ENCODE results near the gene CACNG5. TPM values are rescaled to one million over a fixed set of nuclear protein-coding genes. Genes with fewer than 3 reads are reported as not detected.

CACNG5 gene
- polyA plus RNA-seq, 3 donors: not detected

DNA sequence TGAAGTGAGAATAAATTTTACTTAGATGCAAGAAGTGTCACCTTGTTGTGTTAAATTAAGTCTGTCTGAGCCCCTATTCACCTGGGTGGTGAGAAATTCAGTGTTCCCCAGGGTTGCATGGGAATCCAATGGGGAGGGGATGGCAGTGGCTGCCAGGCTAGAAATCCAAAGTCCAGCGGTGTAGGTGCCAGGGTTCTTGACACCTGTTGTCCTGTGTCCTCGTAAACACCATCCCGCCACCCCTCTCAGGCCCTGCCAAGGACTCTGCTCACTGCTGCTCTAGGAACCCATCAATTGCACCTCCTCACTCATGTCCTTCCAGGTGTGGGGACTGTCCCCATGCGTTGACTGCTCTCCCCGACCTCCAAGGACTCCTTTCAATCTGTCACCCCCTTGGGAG lies 58.9 kb downstream of the CACNG5 start:
- H3K9me3 Mint-ChIP-seq: peaks cover 0 to 2% (median 0%) of the 10 kb centered on the region in 7 donors
- intact Hi-C loops (cut with micrococcal nuclease): no loop called here
- H4K20me1 ChIP-seq (ENCODE audit: insufficient read depth, low read length): no peaks in the 10 kb centered on the region
- H3K4me1 Mint-ChIP-seq: no peaks in the 10 kb centered on the region
- H3K9ac ChIP-seq (ENCODE audit: insufficient read depth, low read length, poor library complexity, severe bottlenecking): no peak overlapping the region
- H3K4me1 ChIP-seq (ENCODE audit: control insufficient read depth in 1 of 2, insufficient read depth in 2 of 2, low read length in 2 of 2): no peaks in the 10 kb centered on the region
- 95% methylated on average over 3 of the region's 5 CpGs for WGBS (ENCODE audit: insufficient coverage)
- no peak overlapping the region for H2AFZ ChIP-seq (ENCODE audit: insufficient read depth, low read depth, low read length, poor library complexity, severe bottlenecking)
- no peaks in the 10 kb centered on the region for H3K27me3 ChIP-seq (ENCODE audit: control insufficient read depth in 2 of 2, insufficient read depth in 2 of 2, low read length in 2 of 2)
- no peaks in the 10 kb centered on the region for H3K36me3 ChIP-seq (replicated peaks in 1 of 2; ENCODE audit: control insufficient read depth in 1 of 2, insufficient read depth in 2 of 2, low read length in 2 of 2)
- H3K4me3 ChIP-seq (replicated peaks in 1 of 3; ENCODE audit: low read depth in 2 of 3, low read length in 3 of 3): no peak overlapping the region
- H3K9me3 ChIP-seq (replicated peaks in 1 of 2; ENCODE audit: control insufficient read depth in 1 of 2, insufficient read depth in 1 of 2, low read length in 2 of 2): no peaks in the 10 kb centered on the region
- H3K4me2 ChIP-seq (replicated peaks; ENCODE audit: extremely low read depth, low read length, poor library complexity, severe bottlenecking): no peak overlapping the region
- H3K27me3 Mint-ChIP-seq (ENCODE audit: low read depth in 3 of 3): peaks cover 0 to 12% (median 6%) of the 10 kb centered on the region in 3 donors
- H3K27ac Mint-ChIP-seq: no peak overlapping the region
- TF ChIP-seq, protein P1, sequence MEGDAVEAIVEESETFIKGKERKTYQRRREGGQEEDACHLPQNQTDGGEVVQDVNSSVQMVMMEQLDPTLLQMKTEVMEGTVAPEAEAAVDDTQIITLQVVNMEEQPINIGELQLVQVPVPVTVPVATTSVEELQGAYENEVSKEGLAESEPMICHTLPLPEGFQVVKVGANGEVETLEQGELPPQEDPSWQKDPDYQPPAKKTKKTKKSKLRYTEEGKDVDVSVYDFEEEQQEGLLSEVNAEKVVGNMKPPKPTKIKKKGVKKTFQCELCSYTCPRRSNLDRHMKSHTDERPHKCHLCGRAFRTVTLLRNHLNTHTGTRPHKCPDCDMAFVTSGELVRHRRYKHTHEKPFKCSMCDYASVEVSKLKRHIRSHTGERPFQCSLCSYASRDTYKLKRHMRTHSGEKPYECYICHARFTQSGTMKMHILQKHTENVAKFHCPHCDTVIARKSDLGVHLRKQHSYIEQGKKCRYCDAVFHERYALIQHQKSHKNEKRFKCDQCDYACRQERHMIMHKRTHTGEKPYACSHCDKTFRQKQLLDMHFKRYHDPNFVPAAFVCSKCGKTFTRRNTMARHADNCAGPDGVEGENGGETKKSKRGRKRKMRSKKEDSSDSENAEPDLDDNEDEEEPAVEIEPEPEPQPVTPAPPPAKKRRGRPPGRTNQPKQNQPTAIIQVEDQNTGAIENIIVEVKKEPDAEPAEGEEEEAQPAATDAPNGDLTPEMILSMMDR (IDR thresholded peaks at IDR 0.05): no peak
- no peak for DNase-seq
- H3K79me2 ChIP-seq (ENCODE audit: insufficient read depth, low read length): no peaks in the 10 kb centered on the region
- no peak overlapping the region for H3K4me3 Mint-ChIP-seq
- H3K27ac ChIP-seq (ENCODE audit: low read depth in 1 of 2, low read length in 2 of 2): no peak overlapping the region
- no peaks in the 10 kb centered on the region for H3K36me3 Mint-ChIP-seq

GRCh38 chr17:66897141-66897540 lies 62.2 kb downstream of the CACNG5 start:
- TF ChIP-seq, protein P1 (IDR thresholded peaks at IDR 0.05): no peak
- H3K27me3 Mint-ChIP-seq (ENCODE audit: low read depth in 3 of 3): peaks cover 6 to 12% (median 8%) of the 10 kb centered on the region in 3 donors
- H3K9me3 Mint-ChIP-seq: no peaks in the 10 kb centered on the region
- no peaks in the 10 kb centered on the region for H3K27me3 ChIP-seq (ENCODE audit: control insufficient read depth in 2 of 2, insufficient read depth in 2 of 2, low read length in 2 of 2)
- H3K4me1 ChIP-seq (ENCODE audit: control insufficient read depth in 1 of 2, insufficient read depth in 2 of 2, low read length in 2 of 2): no peaks in the 10 kb centered on the region
- H3K9ac ChIP-seq (ENCODE audit: insufficient read depth, low read length, poor library complexity, severe bottlenecking): no peak overlapping the region
- H3K27ac Mint-ChIP-seq: no peak overlapping the region
- intact Hi-C loops (cut with micrococcal nuclease): no loop called here
- no peaks in the 10 kb centered on the region for H3K9me3 ChIP-seq (replicated peaks in 1 of 2; ENCODE audit: control insufficient read depth in 1 of 2, insufficient read depth in 1 of 2, low read length in 2 of 2)
- H3K4me2 ChIP-seq (replicated peaks; ENCODE audit: extremely low read depth, low read length, poor library complexity, severe bottlenecking): no peak overlapping the region
- no peaks in the 10 kb centered on the region for H3K79me2 ChIP-seq (ENCODE audit: insufficient read depth, low read length)
- DNase-seq: no peak
- no peaks in the 10 kb centered on the region for H3K36me3 ChIP-seq (replicated peaks in 1 of 2; ENCODE audit: control insufficient read depth in 1 of 2, insufficient read depth in 2 of 2, low read length in 2 of 2)
- H3K36me3 Mint-ChIP-seq: no peaks in the 10 kb centered on the region
- H3K27ac ChIP-seq (ENCODE audit: low read depth in 1 of 2, low read length in 2 of 2): no peak overlapping the region
- no peaks in the 10 kb centered on the region for H4K20me1 ChIP-seq (ENCODE audit: insufficient read depth, low read length)
- no peak overlapping the region for H3K4me3 Mint-ChIP-seq
- H3K4me1 Mint-ChIP-seq: no peaks in the 10 kb centered on the region
- H2AFZ ChIP-seq (ENCODE audit: insufficient read depth, low read depth, low read length, poor library complexity, severe bottlenecking): no peak overlapping the region
- H3K4me3 ChIP-seq (replicated peaks in 1 of 3; ENCODE audit: low read depth in 2 of 3, low read length in 3 of 3): no peak overlapping the region
- WGBS (ENCODE audit: insufficient coverage): 95% methylated on average over 2 of the region's 9 CpGs

All from CD14-positive monocyte (primary cell).